H1 (cell line): ENCODE results near the gene FRMPD2. TPM values are rescaled to one million over a fixed set of nuclear protein-coding genes. Genes with fewer than 3 reads are reported as not detected.

ENCODE experiments used
- CHD7 ChIP-seq: fragments of 300-600 bp; sonication (generic); IDR thresholded peaks from 2 replicates; pipeline ENCODE4 v1.7.1; 2012; ENCODE audit warnings: low read length, moderate library complexity, mild to moderate bottlenecking, inconsistent platforms; ENCODE audit not compliant: insufficient replicate concordance
- JUND ChIP-seq: IDR thresholded peaks from 2 replicates; pipeline ENCODE4 v1.6.1; 2011; ENCODE audit warnings: mild to moderate bottlenecking, improper control_type of control experiment, low read length
- KDM1A ChIP-seq: fragments of 200-600, 300-600 bp; sonication (generic); IDR thresholded peaks from 2 replicates; pipeline ENCODE4 v1.7.1; 2016; ENCODE audit warnings: mild to moderate bottlenecking, low read length, borderline replicate concordance
- polyA plus RNA-seq, 7 experiments: library from polyadenylated mRNA; depleted of rRNA in 3 of 7; stranded (reverse) in 5 of 7; unstranded in 2 of 7; fragments of >200 nt in 5 of 7; fragments of 200-250 nt in 2 of 7; gene quantifications; 1 replicate in 5 of 7; 2 replicates in 1 of 7; 4 replicates in 1 of 7; pipeline versions ENCODE4 v1.2.1 to v1.2.3, GENCODE V29; 2011 to 2013; ENCODE audit warnings: missing spikeins in 2 of 7, mixed read lengths in 2 of 7
- total RNA-seq: library from RNA; stranded (reverse); fragmentation: NEBNext Ultra II Directional; extraction: Animal tissue kit (Norgen Biotek cat#: 25700); gene quantifications from 2 replicates; pipeline ENCODE4 v1.2.1, GENCODE V29; 2021

The FRMPD2 gene
- total and polyA plus RNA-seq, 2 of the 8 experiments (the other 6 are each of a cell fraction or from before 2014, with no cell fraction given) = 0.07 to 0.47 TPM

GRCh38 chr10:48257407-48257961, 17.0 kb downstream of the FRMPD2 start (continued):
- TF ChIP-seq CHD7 (no peak), JUND (peak; percentile 64; the same call in 1 of the 2 replicates), KDM1A (peak; percentile 97)
